Effector memory CD4-positive, alpha-beta T cell (primary cell): Measurements from ENCODE around the gene SDHC.
"Not testable (repeated sequence)": the region's sequence is repeated elsewhere in the genome, so short reads cannot be mapped to it uniquely, and the experiment has no call there.

Experiments
- DNase-seq, 3 donors: peaks; one replicate each; pipeline ENCODE4 v3.0.0-alpha.2; 2020
- H3K27ac ChIP-seq: 2 replicates; pipeline ENCODE4 v1.7.0; 2013; ENCODE audit warnings: mild to moderate bottlenecking, low read length, moderate library complexity; ENCODE audit not compliant: insufficient read depth, poor library complexity, severe bottlenecking
- H3K27me3 ChIP-seq: replicated peaks from 2 replicates; pipeline ENCODE4 v1.7.0; 2013; ENCODE audit warnings: mild to moderate bottlenecking, low read length; ENCODE audit not compliant: insufficient read depth, control insufficient read depth, poor library complexity, severe bottlenecking
- H3K36me3 ChIP-seq: 2 replicates; pipeline ENCODE4 v1.7.0; 2013; ENCODE audit warnings: mild to moderate bottlenecking, low read length, moderate library complexity; ENCODE audit not compliant: control insufficient read depth, insufficient read depth
- H3K4me1 ChIP-seq: 2 replicates; pipeline ENCODE4 v1.7.0; 2013; ENCODE audit warnings: low read length, mild to moderate bottlenecking; ENCODE audit not compliant: control insufficient read depth, insufficient read depth, poor library complexity, severe bottlenecking
- H3K4me3 ChIP-seq: 2 replicates; pipeline ENCODE4 v1.7.0; 2013; ENCODE audit warnings: low read length, low read depth, mild to moderate bottlenecking; ENCODE audit not compliant: insufficient read depth, poor library complexity, severe bottlenecking
- H3K9me3 ChIP-seq: 2 replicates; pipeline ENCODE4 v1.7.0; 2013; ENCODE audit warnings: mild to moderate bottlenecking, low read length, moderate library complexity; ENCODE audit not compliant: control insufficient read depth

Gene SDHC

GRCh38 chr1:161409848-161410635, 95.9 kb downstream of the SDHC start:
- not testable (repeated sequence) for H3K4me1 ChIP-seq, DNase-seq, H3K27ac ChIP-seq, H3K36me3 ChIP-seq, H3K27me3 ChIP-seq, H3K9me3 ChIP-seq
- H3K4me3 ChIP-seq, result peak overlapping the region; percentile 4

GRCh38 chr1:161410636-161410970, 96.4 kb downstream of the SDHC start:
- H3K4me1 ChIP-seq, H3K27me3 ChIP-seq, H3K36me3 ChIP-seq, H3K4me3 ChIP-seq, H3K9me3 ChIP-seq, DNase-seq, H3K27ac ChIP-seq: not testable (repeated sequence)
